SU-DHL-6 (cell line): ENCODE data around the gene KIF16B.
"Not testable (repeated sequence)": the region's sequence is repeated elsewhere in the genome, so short reads cannot be mapped to it uniquely, and the experiment has no call there.

Source experiments
- H2AFZ ChIP-seq: fragments of 200-600 bp; sonication (generic); 2 replicates; pipeline ENCODE4 v1.6.1; 2014; ENCODE audit warnings: low read depth, mild to moderate bottlenecking, moderate library complexity, mixed read lengths, antibody characterized with exemption, low read length; ENCODE audit not compliant: severe bottlenecking
- H3F3A ChIP-seq: fragments of 200-600 bp; shearing (Covaris generic); 2 replicates; pipeline ENCODE4 v1.6.0; 2016; ENCODE audit warnings: antibody characterized with exemption, mild to moderate bottlenecking; ENCODE audit not compliant: insufficient read depth
- H3K27ac ChIP-seq: fragments of 200-600 bp; sonication (generic); 2 replicates; pipeline ENCODE4 v1.5.1; 2016; ENCODE audit warnings: low read depth, mild to moderate bottlenecking, low read length, moderate library complexity, mixed read lengths
- H3K27me3 ChIP-seq: fragments of 200-600 bp; sonication (generic), shearing (Covaris generic); 2 replicates; pipeline ENCODE4 v1.6.0; 2014; ENCODE audit warnings: mild to moderate bottlenecking, low read length
- H3K36me3 ChIP-seq: fragments of 200-600 bp; sonication (generic); 2 replicates; pipeline ENCODE4 v1.6.1; 2014; ENCODE audit warnings: mild to moderate bottlenecking, low read length, mixed read lengths
- H3K4me2 ChIP-seq: fragments of 300-600, 200-600 bp; shearing (Covaris generic), sonication (generic); 2 replicates; pipeline ENCODE4 v1.6.0; 2014; ENCODE audit warnings: low read length, low read depth, mild to moderate bottlenecking; ENCODE audit not compliant: poor library complexity, severe bottlenecking
- H3K4me3 ChIP-seq: fragments of 200-600 bp; sonication (generic); 2 replicates; pipeline ENCODE4 v1.5.1; 2014; ENCODE audit warnings: antibody characterized with exemption, low read length, mild to moderate bottlenecking, mixed read lengths; ENCODE audit not compliant: insufficient read depth, poor library complexity, severe bottlenecking
- H3K79me2 ChIP-seq: fragments of 200-600 bp; sonication (generic); 2 replicates; pipeline ENCODE4 v1.6.1; 2014; ENCODE audit warnings: mild to moderate bottlenecking, low read length, moderate library complexity; ENCODE audit not compliant: insufficient read depth
- H3K9ac ChIP-seq: fragments of 200-600 bp; sonication (generic); 2 replicates; pipeline ENCODE4 v1.7.0; 2014; ENCODE audit warnings: mild to moderate bottlenecking, low read length
- H3K9me2 ChIP-seq: fragments of 200-600 bp; sonication (generic); replicated peaks from 2 replicates; pipeline ENCODE4 v1.6.1; 2014; ENCODE audit warnings: low read length; ENCODE audit not compliant: insufficient read depth
- H3K9me3 ChIP-seq: fragments of 200-600 bp; sonication (generic); 2 replicates; pipeline ENCODE4 v1.6.1; 2014; ENCODE audit warnings: low read length, mixed read lengths; ENCODE audit not compliant: insufficient read depth
- H4K20me1 ChIP-seq: fragments of 200-600 bp; sonication (generic); 2 replicates; pipeline ENCODE4 v1.6.1; 2014; ENCODE audit warnings: low read depth, mild to moderate bottlenecking, antibody characterized with exemption, low read length, moderate library complexity, mixed read lengths
- CTCF ChIP-seq: fragments of 200-600 bp; sonication (generic); IDR thresholded peaks from one replicate; pipeline ENCODE4 v1.5.1; 2017; ENCODE audit warnings: antibody characterized with exemption, mild to moderate bottlenecking, low read length, moderate library complexity; ENCODE audit not compliant: insufficient read depth, poor library complexity, severe bottlenecking
- EZH2phosphoT487 ChIP-seq: fragments of 200-600 bp; sonication (generic), shearing (Covaris generic); conservative IDR thresholded peaks from 2 replicates; pipeline ENCODE4 v1.6.1; 2018; ENCODE audit warnings: mild to moderate bottlenecking, antibody characterized with exemption, low read length, moderate library complexity, mixed read lengths

KIF16B gene

GRCh38 chr20:16569246-16570153, 3.7 kb downstream of the KIF16B start:
- no peaks in the 10 kb centered on the region for H3K9me3 ChIP-seq
- H3K27ac ChIP-seq = no peak overlapping the region
- no peak overlapping the region for H2AFZ ChIP-seq
- H3F3A ChIP-seq = no peaks in the 10 kb centered on the region; the same call in 1 of the 2 replicates
- H3K79me2 ChIP-seq = no peaks in the 10 kb centered on the region
- H4K20me1 ChIP-seq = no peaks in the 10 kb centered on the region
- H3K36me3 ChIP-seq = no peaks in the 10 kb centered on the region
- no peak overlapping the region for H3K4me3 ChIP-seq
- TF ChIP-seq EZH2phosphoT487 = no peak
- TF ChIP-seq CTCF = no peak
- no peak overlapping the region for H3K4me2 ChIP-seq
- no peaks in the 10 kb centered on the region for H3K27me3 ChIP-seq
- no peaks in the 10 kb centered on the region for H3K9me2 ChIP-seq
- H3K9ac ChIP-seq = no peak overlapping the region

- Histone ChIP-seq H3K4me2 (no peak overlapping the region), H3F3A (no peaks in the 10 kb centered on the region), H3K4me3 (no peak overlapping the region), H3K9ac (no peak overlapping the region), H3K9me2 (no peaks in the 10 kb centered on the region), H3K27ac (no peak overlapping the region), H3K36me3 (no peaks in the 10 kb centered on the region), H3K9me3 (no peaks in the 10 kb centered on the region), H2AFZ (no peak overlapping the region), H3K27me3 (no peaks in the 10 kb centered on the region), H4K20me1 (no peaks in the 10 kb centered on the region), H3K79me2 (no peaks in the 10 kb centered on the region)
- TF ChIP-seq CTCF (no peak), EZH2phosphoT487 (no peak)
Measured at GRCh38 chr20:16566080-16566479, 7.2 kb downstream of the KIF16B start.

GRCh38 chr20:16564079-16564478, 9.2 kb downstream of the KIF16B start:
- H3K36me3 ChIP-seq, H3K9ac ChIP-seq, H3K9me2 ChIP-seq, H3K9me3 ChIP-seq, H4K20me1 ChIP-seq, H2AFZ ChIP-seq, H3K79me2 ChIP-seq, H3K4me3 ChIP-seq, H3K27me3 ChIP-seq, H3K4me2 ChIP-seq, H3K27ac ChIP-seq, H3F3A ChIP-seq: not testable (repeated sequence)

- no peak for TF ChIP-seq EZH2phosphoT487
- TF ChIP-seq CTCF = no peak
- Histone ChIP-seq H3K27ac (no peak overlapping the region), H3K36me3 (no peaks in the 10 kb centered on the region), H3K9me2 (no peaks in the 10 kb centered on the region), H3K4me3 (no peak overlapping the region), H3K9me3 (no peaks in the 10 kb centered on the region), H2AFZ (no peak overlapping the region), H4K20me1 (no peaks in the 10 kb centered on the region), H3F3A (no peaks in the 10 kb centered on the region), H3K4me2 (no peak overlapping the region), H3K79me2 (no peaks in the 10 kb centered on the region), H3K9ac (no peak overlapping the region), H3K27me3 (no peaks in the 10 kb centered on the region)
Measured at GRCh38 chr20:16563066-16563806, 10.0 kb downstream of the KIF16B start.
